Transverse colon (tissue), 4 donors: ENCODE data around the gene ASB5.

Source experiments
- CTCF ChIP-seq, 5 experiments: fragments of 200-600 bp in 3 of 5; fragments of 450-650 bp in 2 of 5; sonication (generic) in 3 of 5; IDR thresholded peaks; 1 replicate in 2 of 5; 2 replicates in 3 of 5; pipeline ENCODE4 v1.5.1; 2016 to 2017; ENCODE audit warnings: antibody characterized with exemption in 5 of 5, inconsistent platforms in 3 of 5, mild to moderate bottlenecking in 2 of 5, moderate library complexity in 1 of 5
- EP300 ChIP-seq: sonication (generic); formaldehyde crosslinking; IDR thresholded peaks from one replicate; pipeline ENCODE4 v1.6.1; 2017; ENCODE audit warnings: antibody characterized with exemption, low read depth
- POLR2A ChIP-seq: fragments of 450-650 bp; IDR thresholded peaks from one replicate; pipeline ENCODE4 v1.6.1; 2016; ENCODE audit warnings: antibody characterized with exemption, mild to moderate bottlenecking, moderate library complexity
- POLR2AphosphoS5 ChIP-seq, 3 donors: sonication (generic); formaldehyde crosslinking; IDR thresholded peaks; one replicate each; pipeline ENCODE4 v1.6.1; 2016; ENCODE audit warnings: antibody characterized with exemption in 3 of 3

- TF ChIP-seq POLR2A (no peak), CTCF (IDR thresholded peaks at IDR 0.05) (no peak), POLR2AphosphoS5 (IDR thresholded peaks at IDR 0.05) (no peak), EP300 (no peak)
Measured at GRCh38 chr4:176273736-176274135, 4.7 kb upstream of the ASB5 start.
